GM23338 (cell line): Measurements from ENCODE around the gene COA8. TPM values are rescaled to one million over a fixed set of nuclear protein-coding genes. Genes with fewer than 3 reads are reported as not detected.

Experiments
- ATAC-seq: fragments of 200-7000 bp; cut with Tn5 transposase; 3 replicates; pipeline ENCODE4 v1.9.1; 2020
- DNase-seq: peaks from one replicate; pipeline ENCODE4 v3.0.0-alpha.2; 2015; ENCODE audit warnings: low spot score
- H2AFZ ChIP-seq: fragments of 200-600 bp; sonication (generic); 2 replicates; pipeline ENCODE4 v1.8.0; 2016; ENCODE audit warnings: antibody characterized with exemption, mild to moderate bottlenecking, moderate library complexity
- H3F3A ChIP-seq: fragments of 200-600 bp; sonication (generic); replicated peaks from 2 replicates; pipeline ENCODE4 v1.8.0; 2017; ENCODE audit warnings: antibody characterized with exemption, mixed run types, low read depth
- H3K27ac ChIP-seq: fragments of 200-600 bp; sonication (generic); 2 replicates; pipeline ENCODE4 v1.6.1; 2016; ENCODE audit warnings: low read depth
- H3K27me3 ChIP-seq: fragments of 200-600 bp; sonication (generic); 2 replicates; pipeline ENCODE4 v1.8.0; 2016; ENCODE audit warnings: mild to moderate bottlenecking, mixed run types, moderate library complexity; ENCODE audit not compliant: insufficient read depth
- H3K36me3 ChIP-seq: fragments of 200-600 bp; sonication (generic); 2 replicates; pipeline ENCODE4 v1.8.0; 2016; ENCODE audit warnings: mild to moderate bottlenecking; ENCODE audit not compliant: insufficient read depth
- H3K4me1 ChIP-seq: fragments of 200-600 bp; sonication (generic); 2 replicates; pipeline ENCODE4 v1.8.0; 2016; ENCODE audit warnings: mild to moderate bottlenecking, moderate library complexity; ENCODE audit not compliant: insufficient read depth
- H3K4me2 ChIP-seq: fragments of 200-600 bp; sonication (generic); 2 replicates; pipeline ENCODE4 v1.7.1; 2017; ENCODE audit warnings: mixed run types
- H3K4me3 ChIP-seq: fragments of 200-600 bp; sonication (generic); 2 replicates; pipeline ENCODE4 v1.6.1; 2016; ENCODE audit warnings: mixed run types
- H3K79me2 ChIP-seq: fragments of 200-600 bp; sonication (generic); replicated peaks from 2 replicates; pipeline ENCODE4 v1.8.0; 2017; ENCODE audit warnings: mild to moderate bottlenecking; ENCODE audit not compliant: insufficient read depth
- H3K9me2 ChIP-seq: fragments of 200-600 bp; sonication (generic); 2 replicates; pipeline ENCODE4 v1.8.0; 2017; ENCODE audit not compliant: insufficient read depth
- H4K20me1 ChIP-seq: fragments of 200-600 bp; sonication (generic); replicated peaks from 2 replicates; pipeline ENCODE4 v1.8.0; 2017; ENCODE audit warnings: mild to moderate bottlenecking; ENCODE audit not compliant: insufficient read depth
- H3K27ac Mint-ChIP-seq: 2 replicates; pipeline ENCODE4 v1.8.0; 2020; ENCODE audit warnings: inconsistent platforms, mild to moderate bottlenecking, moderate library complexity, mixed read lengths
- H3K27me3 Mint-ChIP-seq: 3 replicates; pipeline ENCODE4 v1.8.0; 2022; ENCODE audit warnings: low read depth, mild to moderate bottlenecking, moderate library complexity, mixed read lengths, inconsistent platforms; ENCODE audit not compliant: insufficient read depth, poor library complexity
- H3K36me3 Mint-ChIP-seq: 3 replicates; pipeline ENCODE4 v1.8.0; 2021; ENCODE audit warnings: low read depth, mild to moderate bottlenecking, inconsistent platforms, moderate library complexity, mixed read lengths
- H3K4me1 Mint-ChIP-seq: 3 replicates; pipeline ENCODE4 v1.8.0; 2020; ENCODE audit warnings: mild to moderate bottlenecking, inconsistent platforms, mixed read lengths
- H3K4me3 Mint-ChIP-seq: 3 replicates; pipeline ENCODE4 v1.8.0; 2021; ENCODE audit warnings: moderate library complexity, mild to moderate bottlenecking, inconsistent platforms, mixed read lengths
- H3K9me3 Mint-ChIP-seq: 3 replicates; pipeline ENCODE4 v1.8.0; 2020; ENCODE audit warnings: moderate library complexity, mild to moderate bottlenecking, inconsistent platforms, mixed read lengths
- polyA plus RNA-seq: library from polyadenylated mRNA; unstranded; fragments of >200 nt; fragmentation: Nextera tagmentation; extraction: Ambion mirVana; gene quantifications from 2 replicates; pipeline ENCODE4 v1.2.1, GENCODE V29; 2016
- total RNA-seq: library from RNA; depleted of rRNA; stranded (reverse); fragments of >200 nt; shearing (Covaris generic); gene quantifications from 2 replicates; pipeline ENCODE4 v1.2.3, GENCODE V29; 2014
- TF ChIP-seq, protein P1 (sequence below): fragments of 250-450 bp; sonication (Bioruptor Pico); IDR thresholded peaks from 2 replicates; pipeline ENCODE4 v1.5.0; 2020; ENCODE audit warnings: mild to moderate bottlenecking, moderate library complexity
- TF ChIP-seq, protein P2 (sequence below): IDR thresholded peaks from 2 replicates; pipeline ENCODE4 v1.6.1; 2016; ENCODE audit warnings: antibody characterized with exemption

The COA8 gene
- total and polyA plus RNA-seq, 2 experiments from 2014 or later: 61.3 to 130 TPM

DNA sequence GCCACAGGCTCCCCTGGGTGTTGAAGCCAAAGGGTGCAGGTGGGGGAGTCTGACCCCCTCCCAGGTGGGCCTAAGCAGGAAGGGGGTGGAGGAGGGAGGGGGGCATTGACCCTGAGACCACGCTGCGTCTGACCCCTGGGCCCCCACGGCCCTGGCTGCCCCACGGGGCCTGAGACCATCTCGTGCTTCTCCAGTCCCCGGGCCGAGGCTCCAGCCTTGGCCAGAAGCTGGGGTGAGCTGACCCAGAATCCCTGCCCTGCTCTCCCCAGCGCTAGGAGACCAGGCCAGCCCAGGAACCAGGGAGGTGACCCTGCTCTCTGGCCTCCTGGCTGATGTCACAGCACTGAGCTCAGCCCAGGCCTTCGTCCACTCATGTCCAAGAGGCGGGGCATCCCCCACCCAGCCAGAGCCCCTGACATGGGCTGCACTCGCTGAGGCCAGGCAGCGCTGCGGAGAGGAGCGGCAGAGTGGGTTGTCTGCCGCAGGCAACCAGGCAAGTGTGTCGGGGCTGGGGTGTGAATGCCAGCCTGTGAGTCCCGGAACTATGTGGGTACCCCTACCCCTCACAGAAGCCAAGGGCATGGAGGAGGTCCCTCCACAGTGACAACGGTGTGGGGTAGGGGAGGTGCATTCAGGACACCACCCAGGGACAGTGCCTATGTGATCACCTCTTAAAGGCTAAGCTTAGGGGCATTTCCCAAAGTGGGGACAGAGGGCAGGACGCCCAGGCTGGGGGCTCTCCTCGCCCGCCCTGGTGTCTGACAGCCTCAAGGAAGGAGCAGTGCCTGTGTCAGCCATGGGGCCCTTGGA lies 27.5 kb upstream of the COA8 start:
- no peaks in the 10 kb centered on the region for H3K9me2 ChIP-seq
- no peaks in the 10 kb centered on the region for H3K36me3 ChIP-seq
- Mint-ChIP-seq H3K27ac (no peak overlapping the region), H3K27me3 (peaks cover 6% of the 10 kb centered on the region), H3K4me1 (peaks cover 6% of the 10 kb centered on the region), H3K36me3 (peaks cover 3% of the 10 kb centered on the region; the same call in 1 of the 3 replicates), H3K9me3 (no peaks in the 10 kb centered on the region), H3K4me3 (no peak overlapping the region)
- no peaks in the 10 kb centered on the region for H3F3A ChIP-seq
- H3K79me2 ChIP-seq: peaks cover 11% of the 10 kb centered on the region
- H3K4me2 ChIP-seq: no peak overlapping the region
- no peak for ATAC-seq
- no peak overlapping the region for H3K4me3 ChIP-seq
- peaks cover 7% of the 10 kb centered on the region for H4K20me1 ChIP-seq
- DNase-seq: no peak
- no peak overlapping the region for H3K27ac ChIP-seq
- no peak overlapping the region for H2AFZ ChIP-seq
- TF ChIP-seq, protein P1, sequence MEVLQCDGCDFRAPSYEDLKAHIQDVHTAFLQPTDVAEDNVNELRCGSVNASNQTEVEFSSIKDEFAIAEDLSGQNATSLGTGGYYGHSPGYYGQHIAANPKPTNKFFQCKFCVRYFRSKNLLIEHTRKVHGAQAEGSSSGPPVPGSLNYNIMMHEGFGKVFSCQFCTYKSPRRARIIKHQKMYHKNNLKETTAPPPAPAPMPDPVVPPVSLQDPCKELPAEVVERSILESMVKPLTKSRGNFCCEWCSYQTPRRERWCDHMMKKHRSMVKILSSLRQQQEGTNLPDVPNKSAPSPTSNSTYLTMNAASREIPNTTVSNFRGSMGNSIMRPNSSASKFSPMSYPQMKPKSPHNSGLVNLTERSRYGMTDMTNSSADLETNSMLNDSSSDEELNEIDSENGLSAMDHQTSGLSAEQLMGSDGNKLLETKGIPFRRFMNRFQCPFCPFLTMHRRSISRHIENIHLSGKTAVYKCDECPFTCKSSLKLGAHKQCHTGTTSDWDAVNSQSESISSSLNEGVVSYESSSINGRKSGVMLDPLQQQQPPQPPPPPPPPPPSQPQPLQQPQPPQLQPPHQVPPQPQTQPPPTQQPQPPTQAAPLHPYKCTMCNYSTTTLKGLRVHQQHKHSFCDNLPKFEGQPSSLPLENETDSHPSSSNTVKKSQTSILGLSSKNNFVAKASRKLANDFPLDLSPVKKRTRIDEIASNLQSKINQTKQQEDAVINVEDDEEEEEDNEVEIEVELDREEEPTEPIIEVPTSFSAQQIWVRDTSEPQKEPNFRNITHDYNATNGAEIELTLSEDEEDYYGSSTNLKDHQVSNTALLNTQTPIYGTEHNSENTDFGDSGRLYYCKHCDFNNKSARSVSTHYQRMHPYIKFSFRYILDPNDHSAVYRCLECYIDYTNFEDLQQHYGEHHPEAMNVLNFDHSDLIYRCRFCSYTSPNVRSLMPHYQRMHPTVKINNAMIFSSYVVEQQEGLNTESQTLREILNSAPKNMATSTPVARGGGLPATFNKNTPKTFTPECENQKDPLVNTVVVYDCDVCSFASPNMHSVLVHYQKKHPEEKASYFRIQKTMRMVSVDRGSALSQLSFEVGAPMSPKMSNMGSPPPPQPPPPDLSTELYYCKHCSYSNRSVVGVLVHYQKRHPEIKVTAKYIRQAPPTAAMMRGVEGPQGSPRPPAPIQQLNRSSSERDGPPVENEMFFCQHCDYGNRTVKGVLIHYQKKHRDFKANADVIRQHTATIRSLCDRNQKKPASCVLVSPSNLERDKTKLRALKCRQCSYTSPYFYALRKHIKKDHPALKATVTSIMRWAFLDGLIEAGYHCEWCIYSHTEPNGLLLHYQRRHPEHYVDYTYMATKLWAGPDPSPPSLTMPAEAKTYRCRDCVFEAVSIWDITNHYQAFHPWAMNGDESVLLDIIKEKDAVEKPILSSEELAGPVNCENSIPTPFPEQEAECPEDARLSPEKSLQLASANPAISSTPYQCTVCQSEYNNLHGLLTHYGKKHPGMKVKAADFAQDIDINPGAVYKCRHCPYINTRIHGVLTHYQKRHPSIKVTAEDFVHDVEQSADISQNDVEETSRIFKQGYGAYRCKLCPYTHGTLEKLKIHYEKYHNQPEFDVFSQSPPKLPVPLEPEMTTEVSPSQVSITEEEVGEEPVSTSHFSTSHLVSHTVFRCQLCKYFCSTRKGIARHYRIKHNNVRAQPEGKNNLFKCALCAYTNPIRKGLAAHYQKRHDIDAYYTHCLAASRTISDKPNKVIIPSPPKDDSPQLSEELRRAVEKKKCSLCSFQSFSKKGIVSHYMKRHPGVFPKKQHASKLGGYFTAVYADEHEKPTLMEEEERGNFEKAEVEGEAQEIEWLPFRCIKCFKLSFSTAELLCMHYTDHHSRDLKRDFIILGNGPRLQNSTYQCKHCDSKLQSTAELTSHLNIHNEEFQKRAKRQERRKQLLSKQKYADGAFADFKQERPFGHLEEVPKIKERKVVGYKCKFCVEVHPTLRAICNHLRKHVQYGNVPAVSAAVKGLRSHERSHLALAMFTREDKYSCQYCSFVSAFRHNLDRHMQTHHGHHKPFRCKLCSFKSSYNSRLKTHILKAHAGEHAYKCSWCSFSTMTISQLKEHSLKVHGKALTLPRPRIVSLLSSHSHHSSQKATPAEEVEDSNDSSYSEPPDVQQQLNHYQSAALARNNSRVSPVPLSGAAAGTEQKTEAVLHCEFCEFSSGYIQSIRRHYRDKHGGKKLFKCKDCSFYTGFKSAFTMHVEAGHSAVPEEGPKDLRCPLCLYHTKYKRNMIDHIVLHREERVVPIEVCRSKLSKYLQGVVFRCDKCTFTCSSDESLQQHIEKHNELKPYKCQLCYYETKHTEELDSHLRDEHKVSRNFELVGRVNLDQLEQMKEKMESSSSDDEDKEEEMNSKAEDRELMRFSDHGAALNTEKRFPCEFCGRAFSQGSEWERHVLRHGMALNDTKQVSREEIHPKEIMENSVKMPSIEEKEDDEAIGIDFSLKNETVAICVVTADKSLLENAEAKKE: no peak
- TF ChIP-seq, protein P2, sequence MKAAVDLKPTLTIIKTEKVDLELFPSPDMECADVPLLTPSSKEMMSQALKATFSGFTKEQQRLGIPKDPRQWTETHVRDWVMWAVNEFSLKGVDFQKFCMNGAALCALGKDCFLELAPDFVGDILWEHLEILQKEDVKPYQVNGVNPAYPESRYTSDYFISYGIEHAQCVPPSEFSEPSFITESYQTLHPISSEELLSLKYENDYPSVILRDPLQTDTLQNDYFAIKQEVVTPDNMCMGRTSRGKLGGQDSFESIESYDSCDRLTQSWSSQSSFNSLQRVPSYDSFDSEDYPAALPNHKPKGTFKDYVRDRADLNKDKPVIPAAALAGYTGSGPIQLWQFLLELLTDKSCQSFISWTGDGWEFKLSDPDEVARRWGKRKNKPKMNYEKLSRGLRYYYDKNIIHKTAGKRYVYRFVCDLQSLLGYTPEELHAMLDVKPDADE: no peak
- no peaks in the 10 kb centered on the region; the same call in 1 of the 2 replicates for H3K27me3 ChIP-seq
- H3K4me1 ChIP-seq: no peaks in the 10 kb centered on the region
